Measurements from ENCODE around the gene SPCS2.

DNA sequence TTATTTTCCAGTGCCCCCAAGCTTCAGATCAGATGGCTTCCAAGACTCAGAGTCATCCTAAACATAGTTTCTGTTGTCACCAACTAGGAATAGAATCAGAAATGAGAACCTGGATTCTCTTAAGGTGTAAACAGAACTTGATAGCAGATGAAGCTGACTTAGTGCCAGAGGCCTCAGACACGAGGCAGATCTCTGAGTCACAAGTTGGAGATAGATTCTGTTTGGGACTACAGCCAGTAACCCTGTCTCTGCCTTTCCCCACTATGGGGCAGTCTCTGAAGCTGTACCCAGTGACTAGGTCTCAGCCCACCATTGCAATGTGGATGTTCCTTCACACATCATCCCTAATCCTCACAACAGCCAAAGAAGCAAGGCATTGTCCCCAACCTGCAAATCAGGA is 65.1 kb downstream of the SPCS2 start:
- TF ChIP-seq, protein P1, sequence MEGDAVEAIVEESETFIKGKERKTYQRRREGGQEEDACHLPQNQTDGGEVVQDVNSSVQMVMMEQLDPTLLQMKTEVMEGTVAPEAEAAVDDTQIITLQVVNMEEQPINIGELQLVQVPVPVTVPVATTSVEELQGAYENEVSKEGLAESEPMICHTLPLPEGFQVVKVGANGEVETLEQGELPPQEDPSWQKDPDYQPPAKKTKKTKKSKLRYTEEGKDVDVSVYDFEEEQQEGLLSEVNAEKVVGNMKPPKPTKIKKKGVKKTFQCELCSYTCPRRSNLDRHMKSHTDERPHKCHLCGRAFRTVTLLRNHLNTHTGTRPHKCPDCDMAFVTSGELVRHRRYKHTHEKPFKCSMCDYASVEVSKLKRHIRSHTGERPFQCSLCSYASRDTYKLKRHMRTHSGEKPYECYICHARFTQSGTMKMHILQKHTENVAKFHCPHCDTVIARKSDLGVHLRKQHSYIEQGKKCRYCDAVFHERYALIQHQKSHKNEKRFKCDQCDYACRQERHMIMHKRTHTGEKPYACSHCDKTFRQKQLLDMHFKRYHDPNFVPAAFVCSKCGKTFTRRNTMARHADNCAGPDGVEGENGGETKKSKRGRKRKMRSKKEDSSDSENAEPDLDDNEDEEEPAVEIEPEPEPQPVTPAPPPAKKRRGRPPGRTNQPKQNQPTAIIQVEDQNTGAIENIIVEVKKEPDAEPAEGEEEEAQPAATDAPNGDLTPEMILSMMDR (IDR thresholded peaks at IDR 0.05), result no peak
- no peak for TF ChIP-seq POLR2A (IDR thresholded peaks at IDR 0.05)
